OCI-LY3 (cell line): Measurements from ENCODE around the gene NUDT8.
"Not testable (repeated sequence)": the region's sequence is repeated elsewhere in the genome, so short reads cannot be mapped to it uniquely, and the experiment has no call there.

ENCODE experiments used
- CTCF ChIP-seq: fragments of 200-600, 300-600 bp; sonication (generic); IDR thresholded peaks from 2 replicates; pipeline ENCODE4 v1.5.1; 2014; ENCODE audit warnings: antibody characterized with exemption, low read length, low read depth
- EZH2phosphoT487 ChIP-seq: fragments of 200-600 bp; shearing (Covaris generic); IDR thresholded peaks from 2 replicates; pipeline ENCODE4 v1.6.1; 2018; ENCODE audit warnings: antibody characterized with exemption, mixed run types, low read depth

- TF ChIP-seq CTCF, EZH2phosphoT487: not testable (repeated sequence)
Observed at GRCh38 chr11:67623795-67624194, 5.9 kb downstream of the NUDT8 start.
